AG04450 (cell line): Measurements from ENCODE around the gene SPATA6L. TPM values are rescaled to one million over a fixed set of nuclear protein-coding genes. Genes with fewer than 3 reads are reported as not detected.
"Not testable (repeated sequence)": the region's sequence is repeated elsewhere in the genome, so short reads cannot be mapped to it uniquely, and the experiment has no call there.

ENCODE experiments used
- CTCF ChIA-PET: fragments of 300-600, 350-600 bp; formaldehyde crosslinking; extraction: SDS; loops from one replicate; lab custom pipeline; 2022; ENCODE audit warnings: antibody characterized with exemption, inconsistent platforms; lab: Charles Lee
- POLR2A ChIA-PET: fragments of 350-600 bp; formaldehyde crosslinking; extraction: SDS; loops from one replicate; lab custom pipeline; 2021; ENCODE audit warnings: antibody characterized with exemption, inconsistent platforms; lab: Yijun Ruan, JAX
- DNase-seq: peaks from one replicate; pipeline ENCODE4 v3.0.0-alpha.2; 2011; ENCODE audit warnings: low read depth, low spot score
- H3K27ac ChIP-seq: one replicate; pipeline ENCODE4 v1.5.1; 2012; ENCODE audit warnings: low read depth, low read length, control low read depth
- H3K27me3 ChIP-seq: one replicate; pipeline ENCODE4 v1.6.0; 2012; ENCODE audit warnings: low read length; ENCODE audit not compliant: control insufficient read depth, insufficient read depth
- H3K4me3 ChIP-seq: 2 replicates; pipeline ENCODE4 v1.5.1; 2011; ENCODE audit warnings: mild to moderate bottlenecking, low read depth, low read length, control low read depth
- H3K9me3 ChIP-seq: 2 replicates; pipeline ENCODE4 v1.5.1; 2012; ENCODE audit warnings: low read length; ENCODE audit not compliant: control insufficient read depth, insufficient read depth
- polyA plus RNA-seq: library from polyadenylated mRNA; depleted of rRNA; stranded (reverse); fragments of >200 nt; gene quantifications from 2 replicates; pipeline ENCODE4 v1.2.3, GENCODE V29; 2011
- TF ChIP-seq, protein P1 (sequence below): IDR thresholded peaks from 2 replicates; pipeline ENCODE4 v1.5.1; 2011; ENCODE audit warnings: low read depth, low read length, control low read depth, inconsistent platforms

The SPATA6L gene
- polyA plus RNA-seq, 1 experiment, result 1.0 TPM

DNA sequence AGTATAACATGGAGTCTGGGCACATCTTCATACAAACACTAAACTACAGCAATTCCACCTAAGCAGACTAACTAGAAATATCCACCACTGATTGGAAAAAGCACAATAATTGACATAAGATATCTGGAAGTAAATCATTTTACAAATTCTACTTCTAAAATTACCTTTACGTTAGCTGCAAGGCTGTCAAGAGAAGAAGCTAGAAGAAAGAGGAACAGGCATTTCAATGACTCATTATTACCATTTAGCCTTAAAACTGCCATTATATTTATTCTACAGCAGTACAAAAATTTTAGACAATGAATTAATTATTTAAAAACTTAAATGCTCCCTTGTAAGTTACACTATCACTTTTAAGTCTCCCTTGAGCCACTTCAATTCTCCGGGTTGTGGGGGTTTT lies 47.6 kb downstream of the SPATA6L start:
- Histone ChIP-seq H3K27me3 (peaks cover 2% of the 10 kb centered on the region), H3K9me3 (no peaks in the 10 kb centered on the region), H3K4me3 (no peak overlapping the region), H3K27ac (no peak overlapping the region)
- CTCF ChIA-PET, result no interaction called here
- POLR2A ChIA-PET, result no interaction called here
- TF ChIP-seq, protein P1, sequence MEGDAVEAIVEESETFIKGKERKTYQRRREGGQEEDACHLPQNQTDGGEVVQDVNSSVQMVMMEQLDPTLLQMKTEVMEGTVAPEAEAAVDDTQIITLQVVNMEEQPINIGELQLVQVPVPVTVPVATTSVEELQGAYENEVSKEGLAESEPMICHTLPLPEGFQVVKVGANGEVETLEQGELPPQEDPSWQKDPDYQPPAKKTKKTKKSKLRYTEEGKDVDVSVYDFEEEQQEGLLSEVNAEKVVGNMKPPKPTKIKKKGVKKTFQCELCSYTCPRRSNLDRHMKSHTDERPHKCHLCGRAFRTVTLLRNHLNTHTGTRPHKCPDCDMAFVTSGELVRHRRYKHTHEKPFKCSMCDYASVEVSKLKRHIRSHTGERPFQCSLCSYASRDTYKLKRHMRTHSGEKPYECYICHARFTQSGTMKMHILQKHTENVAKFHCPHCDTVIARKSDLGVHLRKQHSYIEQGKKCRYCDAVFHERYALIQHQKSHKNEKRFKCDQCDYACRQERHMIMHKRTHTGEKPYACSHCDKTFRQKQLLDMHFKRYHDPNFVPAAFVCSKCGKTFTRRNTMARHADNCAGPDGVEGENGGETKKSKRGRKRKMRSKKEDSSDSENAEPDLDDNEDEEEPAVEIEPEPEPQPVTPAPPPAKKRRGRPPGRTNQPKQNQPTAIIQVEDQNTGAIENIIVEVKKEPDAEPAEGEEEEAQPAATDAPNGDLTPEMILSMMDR, result no peak
- no peak for DNase-seq

DNA sequence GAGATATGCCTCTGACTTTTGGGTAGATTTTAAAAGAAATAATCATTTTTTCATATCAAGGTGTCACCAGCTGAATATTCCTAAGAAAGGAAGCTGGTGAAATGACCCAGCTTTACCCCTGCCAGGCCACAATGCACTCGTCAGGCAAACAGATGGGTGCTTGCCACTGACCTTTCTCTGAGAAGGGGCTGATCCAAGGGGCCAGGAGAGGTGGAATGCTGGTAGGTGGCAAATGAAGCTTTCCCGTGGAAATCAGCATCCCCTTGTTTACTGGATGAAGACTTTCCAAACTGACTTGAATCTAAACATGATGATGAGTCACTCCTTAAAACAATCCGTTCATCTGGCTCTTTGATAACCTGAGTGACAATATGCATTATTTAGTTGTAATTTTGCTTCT lies 48.5 kb downstream of the SPATA6L start:
- Histone ChIP-seq H3K9me3 (no peaks in the 10 kb centered on the region), H3K27me3 (peaks cover 2% of the 10 kb centered on the region), H3K27ac (no peak overlapping the region), H3K4me3 (no peak overlapping the region)
- CTCF ChIA-PET, result no interaction called here
- POLR2A ChIA-PET, result no interaction called here
- DNase-seq, result no peak
- TF ChIP-seq, protein P1, result no peak

DNA sequence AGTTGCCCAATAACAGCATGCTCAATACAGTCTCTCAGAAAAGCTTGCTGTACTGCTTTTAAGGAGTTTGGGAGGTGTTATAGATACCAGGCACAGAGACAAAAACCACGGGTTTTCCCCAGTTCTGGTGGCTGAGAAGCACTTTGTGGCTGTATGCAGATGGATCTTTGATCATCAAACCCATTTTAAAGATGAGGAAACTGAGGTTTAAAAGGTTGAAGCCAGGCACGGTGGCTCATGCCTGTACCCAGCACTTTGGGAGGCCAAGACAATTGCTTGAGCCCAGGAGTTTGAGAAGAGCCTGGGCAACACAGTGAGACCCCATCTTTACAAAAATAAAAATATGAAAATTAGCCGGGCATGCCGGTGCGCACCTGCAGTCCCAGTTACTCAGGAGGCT lies 50.5 kb downstream of the SPATA6L start:
- Histone ChIP-seq H3K27ac (no peak overlapping the region), H3K27me3 (peaks cover 2% of the 10 kb centered on the region), H3K4me3 (no peak overlapping the region), H3K9me3 (no peaks in the 10 kb centered on the region)
- TF ChIP-seq, protein P1, result no peak
- DNase-seq, result no peak
- ChIA-PET POLR2A (no interaction called here), CTCF (no interaction called here)

DNA sequence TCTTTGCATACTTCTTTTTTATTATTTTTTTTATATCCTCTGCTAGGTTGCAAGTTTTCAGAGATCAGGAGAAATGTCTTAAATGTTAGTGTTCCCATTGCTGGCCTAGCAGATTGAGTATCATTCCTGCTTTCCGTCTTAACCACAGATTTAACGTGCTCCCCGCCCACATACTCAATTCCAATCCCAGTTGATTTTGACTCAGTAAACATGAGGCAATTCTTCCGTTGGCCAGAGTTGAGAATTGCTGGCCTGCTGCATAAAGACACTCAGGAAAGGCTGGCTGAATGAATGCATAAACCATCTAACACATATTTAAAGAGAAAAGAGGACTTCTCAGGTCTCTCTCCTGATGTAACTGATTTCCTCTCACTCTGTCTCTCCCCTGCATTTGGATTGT lies 51.0 kb downstream of the SPATA6L start:
- H3K27ac ChIP-seq, result no peak overlapping the region
- H3K9me3 ChIP-seq, result no peaks in the 10 kb centered on the region
- H3K4me3 ChIP-seq, result no peak overlapping the region
- TF ChIP-seq, protein P1, result no peak
- ChIA-PET POLR2A (no interaction called here), CTCF (interaction anchor here (0.8 kb wide), 1 partner anchor 11 kb away, joined by 3 read pairs; no protein-coding TSS in a partner anchor)
- H3K27me3 ChIP-seq, result peaks cover 2% of the 10 kb centered on the region
- peak; percentile 6 for DNase-seq

DNA sequence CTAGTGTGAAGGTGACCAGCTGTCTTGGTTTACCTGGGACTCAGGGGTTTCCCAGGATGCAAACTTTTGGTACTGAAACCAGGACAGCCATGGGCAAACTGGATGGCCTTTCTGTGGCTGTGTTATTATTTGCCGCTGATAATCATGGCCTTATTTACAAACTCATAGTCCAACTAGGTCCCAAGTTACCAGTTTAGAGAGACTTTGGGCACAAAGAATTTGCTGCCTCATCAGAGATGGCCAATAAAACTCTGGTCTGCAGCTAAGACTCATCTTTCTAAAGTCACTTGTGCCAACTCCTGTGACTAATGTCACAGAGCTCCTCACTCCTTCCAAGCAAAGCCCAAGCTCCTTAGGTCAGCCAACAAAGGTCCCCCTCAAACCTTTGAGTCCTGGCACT lies 51.7 kb downstream of the SPATA6L start:
- CTCF ChIA-PET, result interaction anchor here (0.8 kb wide), 1 partner anchor 10 kb away, joined by 3 read pairs; no protein-coding TSS in a partner anchor
- no peak overlapping the region for H3K27ac ChIP-seq

DNA sequence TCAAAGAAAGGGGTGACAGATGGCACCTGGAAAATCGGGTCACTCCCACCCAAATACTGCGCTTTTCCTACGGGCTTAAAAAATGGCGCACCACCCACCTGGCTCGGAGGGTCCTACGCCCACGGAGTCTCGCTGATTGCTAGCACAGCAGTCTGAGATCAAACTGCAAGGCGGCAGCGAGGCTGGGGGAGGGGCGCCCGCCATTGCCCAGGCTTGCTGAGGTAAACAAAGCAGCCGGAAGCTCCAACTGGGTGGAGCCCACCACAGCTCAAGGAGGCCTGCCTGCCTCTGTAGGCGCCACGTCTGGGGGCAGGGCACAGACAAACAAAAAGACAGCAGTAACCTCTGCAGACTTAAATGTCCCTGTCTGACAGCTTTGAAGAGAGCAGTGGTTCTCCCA lies 60.2 kb downstream of the SPATA6L start:
- H3K27ac ChIP-seq, POLR2A ChIA-PET, DNase-seq, H3K4me3 ChIP-seq, H3K27me3 ChIP-seq, H3K9me3 ChIP-seq, CTCF ChIA-PET: not testable (repeated sequence)

More for the DNA sequence above, 51.7 kb downstream of the SPATA6L start:
- H3K9me3 ChIP-seq, result no peaks in the 10 kb centered on the region
- peaks cover 2% of the 10 kb centered on the region for H3K27me3 ChIP-seq
- TF ChIP-seq, protein P1, result no peak
- no peak overlapping the region for H3K4me3 ChIP-seq
- POLR2A ChIA-PET, result no interaction called here
- no peak for DNase-seq
